GM23338 (cell line): ENCODE results near the gene IDH1. TPM values are rescaled to one million over a fixed set of nuclear protein-coding genes. Genes with fewer than 3 reads are reported as not detected.

ENCODE experiments used
- CTCF ChIP-seq, 2 experiments: fragments of 200-600 bp in 1 of 2; sonication (generic) in 1 of 2; conservative IDR thresholded peaks; 2 replicates each; pipeline versions ENCODE4 v1.5.1 to v1.6.1; 2016 to 2017; ENCODE audit warnings: antibody characterized with exemption in 2 of 2, low read depth in 2 of 2, mild to moderate bottlenecking in 2 of 2, moderate library complexity in 1 of 2
- EZH2phosphoT487 ChIP-seq: fragments of 200-600 bp; sonication (generic); IDR thresholded peaks from one replicate; pipeline ENCODE4 v1.8.1; 2018; ENCODE audit warnings: antibody characterized with exemption; ENCODE audit not compliant: unreplicated experiment
- JUNB ChIP-seq: IDR thresholded peaks from one replicate; pipeline ENCODE4 v1.6.1; 2016; ENCODE audit warnings: antibody characterized with exemption; ENCODE audit not compliant: unreplicated experiment
- NANOG ChIP-seq: IDR thresholded peaks from 2 replicates; pipeline ENCODE4 v1.6.1; 2016; ENCODE audit warnings: antibody characterized with exemption, borderline replicate concordance
- REST ChIP-seq: IDR thresholded peaks from one replicate; pipeline ENCODE4 v1.6.1; 2018; ENCODE audit warnings: antibody characterized with exemption; ENCODE audit not compliant: unreplicated experiment
- ZNF114 ChIP-seq: fragments of 250-450 bp; sonication (Bioruptor Pico); IDR thresholded peaks from 2 replicates; pipeline ENCODE4 v1.5.0; 2020; ENCODE audit warnings: mild to moderate bottlenecking, moderate library complexity
- ZNF331 ChIP-seq: fragments of 250-450 bp; sonication (Bioruptor Pico); IDR thresholded peaks from 2 replicates; pipeline ENCODE4 v1.5.0; 2020; ENCODE audit warnings: low read depth, mild to moderate bottlenecking, moderate library complexity
- polyA plus RNA-seq: library from polyadenylated mRNA; unstranded; fragments of >200 nt; fragmentation: Nextera tagmentation; extraction: Ambion mirVana; gene quantifications from 2 replicates; pipeline ENCODE4 v1.2.1, GENCODE V29; 2016
- total RNA-seq: library from RNA; depleted of rRNA; stranded (reverse); fragments of >200 nt; shearing (Covaris generic); gene quantifications from 2 replicates; pipeline ENCODE4 v1.2.3, GENCODE V29; 2014; rRNA removed

The IDH1 gene
- total and polyA plus RNA-seq, 2 experiments from 2014 or later: 315 to 536 TPM

DNA sequence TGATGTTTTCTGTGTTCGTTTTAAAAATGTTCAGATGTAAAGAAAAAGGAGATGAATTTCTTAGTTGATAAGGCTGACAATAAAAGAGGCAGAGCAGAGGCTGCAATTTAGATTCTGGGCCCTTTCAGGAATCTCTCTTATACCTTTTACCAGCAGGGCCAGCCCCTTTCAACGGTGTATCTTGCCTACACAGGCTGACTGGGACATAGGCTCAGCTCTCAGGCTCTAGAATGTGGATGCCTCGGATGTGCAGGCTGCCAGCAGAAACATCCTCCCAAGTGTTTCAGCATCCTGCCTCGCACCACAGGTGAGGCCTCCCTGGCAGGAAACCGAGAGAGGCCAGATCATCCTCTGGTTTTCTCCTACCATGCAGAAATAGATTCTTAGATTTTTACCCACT lies 68.4 kb downstream of the IDH1 start (continued):
- TF ChIP-seq JUNB (no peak), ZNF114 (CRISPR knock-in tag) (no peak), REST (no peak), EZH2phosphoT487 (no peak), CTCF (conservative IDR thresholded peaks at IDR 0.05; ENCODE audit: low read depth in 2 of 2) (no peak), ZNF331 (no peak), NANOG (no peak)

Other genes starting within 250 kb of the IDH1 start
- gene PLEKHM3, start 229.5 kb downstream of the IDH1 start, total RNA-seq: 5.6 and 8.8 TPM in 2 replicates
- 3.5 and 3.9 TPM in 2 replicates for gene PLEKHM3, start 229.5 kb downstream of the IDH1 start, polyA plus RNA-seq
- 3.0 and 3.4 TPM in 2 replicates for gene CRYGD, start 130.5 kb downstream of the IDH1 start, total RNA-seq
- gene CRYGD, start 130.5 kb downstream of the IDH1 start, polyA plus RNA-seq: 22.6 and 23.9 TPM in 2 replicates
- gene CRYGC, start 125.2 kb downstream of the IDH1 start, total RNA-seq: not detected in 2 replicates
- not detected in 2 replicates for gene CRYGC, start 125.2 kb downstream of the IDH1 start, polyA plus RNA-seq
- 1.9 TPM in 1 of 2 replicates, not detected in the other for gene CRYGB, start 108.9 kb downstream of the IDH1 start, total RNA-seq
- gene CRYGB, start 108.9 kb downstream of the IDH1 start, polyA plus RNA-seq: 0.49 and 0.92 TPM in 2 replicates
- gene CRYGA, start 91.5 kb downstream of the IDH1 start, total RNA-seq: not detected in 2 replicates
- gene CRYGA, start 91.5 kb downstream of the IDH1 start, polyA plus RNA-seq: not detected in 2 replicates
- gene C2orf80, start 65.0 kb downstream of the IDH1 start, total RNA-seq: 3.1 TPM in 1 of 2 replicates, not detected in the other
- 0.64 and 0.92 TPM in 2 replicates for gene C2orf80, start 65.0 kb downstream of the IDH1 start, polyA plus RNA-seq
- 41.1 and 48.0 TPM in 2 replicates for gene PIKFYVE, start 11.2 kb upstream of the IDH1 start, total RNA-seq
- gene PIKFYVE, start 11.2 kb upstream of the IDH1 start, polyA plus RNA-seq: 14.7 and 15.1 TPM in 2 replicates
- gene PTH2R, start 151.7 kb upstream of the IDH1 start, total RNA-seq: 0.19 and 0.38 TPM in 2 replicates
- 0.18 and 0.42 TPM in 2 replicates for gene PTH2R, start 151.7 kb upstream of the IDH1 start, polyA plus RNA-seq